HEK293T (cell line): ENCODE results near the gene CLRN2.

Experiments used
- BHLHE40 ChIP-seq: fragments of 450-650 bp; IDR thresholded peaks from 2 replicates; pipeline ENCODE4 v1.6.1; 2016; ENCODE audit warnings: mild to moderate bottlenecking, moderate library complexity, borderline replicate concordance
- TARDBP ChIP-seq: fragments of 450-650 bp; IDR thresholded peaks from 2 replicates; pipeline ENCODE4 v1.6.1; 2016

- no peak for TF ChIP-seq TARDBP
- TF ChIP-seq BHLHE40: no peak
Observed at GRCh38 chr4:17531538-17532285, 16.7 kb downstream of the CLRN2 start.
